Smooth muscle cell (in vitro differentiated cells): ENCODE data around the gene NATD1. TPM values are rescaled to one million over a fixed set of nuclear protein-coding genes. Genes with fewer than 3 reads are reported as not detected.

Source experiments
- DNase-seq: peaks from one replicate; lab custom pipeline; 2025; ENCODE audit not compliant: unreplicated experiment; lab: John Stamatoyannopoulos, UW
- H2AFZ ChIP-seq: fragments of 200-600 bp; sonication (generic); 2 replicates; pipeline ENCODE4 v1.6.0; 2016; ENCODE audit warnings: antibody characterized with exemption, low read depth, mild to moderate bottlenecking
- H3F3A ChIP-seq: fragments of 200-600 bp; sonication (generic); 2 replicates; pipeline ENCODE4 v1.6.0; 2017; ENCODE audit warnings: antibody characterized with exemption, low read depth
- H3K27ac ChIP-seq: fragments of 200-600 bp; sonication (generic); 2 replicates; pipeline ENCODE4 v1.5.1; 2016; ENCODE audit warnings: low read depth, mild to moderate bottlenecking
- H3K27me3 ChIP-seq: fragments of 200-600 bp; sonication (generic); 2 replicates; pipeline ENCODE4 v1.6.1; 2016; ENCODE audit warnings: low read depth, mild to moderate bottlenecking
- H3K36me3 ChIP-seq: fragments of 200-600 bp; sonication (generic); 2 replicates; pipeline ENCODE4 v1.5.1; 2016; ENCODE audit warnings: low read depth
- H3K4me1 ChIP-seq: fragments of 200-600 bp; sonication (generic); 2 replicates; pipeline ENCODE4 v1.5.1; 2016; ENCODE audit warnings: low read depth
- H3K4me2 ChIP-seq: fragments of 200-600 bp; sonication (generic); 2 replicates; pipeline ENCODE4 v1.6.0; 2016; ENCODE audit warnings: mild to moderate bottlenecking
- H3K4me3 ChIP-seq: fragments of 200-600 bp; sonication (generic); 2 replicates; pipeline ENCODE4 v1.5.1; 2016; ENCODE audit warnings: mild to moderate bottlenecking
- H3K79me2 ChIP-seq: fragments of 200-600 bp; sonication (generic); 2 replicates; pipeline ENCODE4 v1.6.0; 2016; ENCODE audit warnings: low read depth, mild to moderate bottlenecking
- H3K9ac ChIP-seq: fragments of 200-600 bp; sonication (generic); 2 replicates; pipeline ENCODE4 v1.6.0; 2016; ENCODE audit warnings: low read depth
- H3K9me3 ChIP-seq: fragments of 200-600 bp; sonication (generic); replicated peaks from 2 replicates; pipeline ENCODE4 v1.5.1; 2016; ENCODE audit warnings: low read depth
- H4K20me1 ChIP-seq: fragments of 200-600 bp; sonication (generic); 2 replicates; pipeline ENCODE4 v1.6.0; 2016; ENCODE audit warnings: low read depth
- WGBS: methylation state at CpG from one replicate; pipeline ENCODE4 v1.1.7; 2016; ENCODE audit warnings: low lambda C conversion rate; 5-methylcytosine and 5-hydroxymethylcytosine counted together
- polyA plus RNA-seq: library from polyadenylated mRNA; unstranded; fragments of >200 nt; fragmentation: Nextera tagmentation; extraction: Ambion mirVana; gene quantifications from 2 replicates; pipeline ENCODE4 v1.2.1, GENCODE V29; 2016
- small RNA-seq: library from RNA; depleted of rRNA; stranded (forward); fragments of <200 nt; gene quantifications from one replicate; pipeline ENCODE3, GENCODE V24; 2014
- total RNA-seq: library from RNA; depleted of rRNA; stranded (reverse); fragments of >200 nt; gene quantifications from 2 replicates; pipeline ENCODE4 v1.2.3, GENCODE V29; 2014
- TF ChIP-seq, protein P1 (sequence below): fragments of 200-600 bp; sonication (generic); IDR thresholded peaks from 2 replicates; pipeline ENCODE4 v1.5.1; 2017; ENCODE audit warnings: borderline replicate concordance, mild to moderate bottlenecking, antibody characterized with exemption; ENCODE audit not compliant: insufficient read depth, poor library complexity, severe bottlenecking

The NATD1 gene
- total and polyA plus RNA-seq, 2 experiments from 2014 or later = 2.2 to 2.7 TPM

DNA sequence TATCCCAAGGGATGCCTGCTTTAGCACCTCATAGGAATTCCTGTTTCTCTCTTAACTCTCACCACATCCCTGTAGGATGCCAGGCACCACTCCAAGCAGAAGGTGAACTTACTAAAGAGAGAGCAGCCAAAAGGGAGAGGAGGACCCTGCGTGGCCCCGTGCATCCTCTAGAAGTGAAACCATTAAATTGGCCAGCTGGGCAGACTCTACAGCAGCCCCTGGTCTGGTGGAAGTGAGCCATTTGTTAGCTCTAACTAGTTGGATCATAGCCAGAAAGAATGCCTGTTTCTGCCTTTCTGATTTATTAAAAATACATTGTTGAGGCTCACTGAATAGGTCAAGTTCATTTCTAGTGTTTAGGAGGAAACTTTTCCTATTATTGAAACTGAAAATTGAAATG lies 61.5 kb downstream of the NATD1 start:
- WGBS = 93% methylated on average over 2 of the region's 2 CpGs
- no peaks in the 10 kb centered on the region for H3K4me1 ChIP-seq
- DNase-seq = no peak
- no peak overlapping the region for H3K27ac ChIP-seq
- H3K79me2 ChIP-seq = peaks cover 3% of the 10 kb centered on the region
- H3K36me3 ChIP-seq = no peaks in the 10 kb centered on the region
- no peak overlapping the region for H2AFZ ChIP-seq
- TF ChIP-seq, protein P1, sequence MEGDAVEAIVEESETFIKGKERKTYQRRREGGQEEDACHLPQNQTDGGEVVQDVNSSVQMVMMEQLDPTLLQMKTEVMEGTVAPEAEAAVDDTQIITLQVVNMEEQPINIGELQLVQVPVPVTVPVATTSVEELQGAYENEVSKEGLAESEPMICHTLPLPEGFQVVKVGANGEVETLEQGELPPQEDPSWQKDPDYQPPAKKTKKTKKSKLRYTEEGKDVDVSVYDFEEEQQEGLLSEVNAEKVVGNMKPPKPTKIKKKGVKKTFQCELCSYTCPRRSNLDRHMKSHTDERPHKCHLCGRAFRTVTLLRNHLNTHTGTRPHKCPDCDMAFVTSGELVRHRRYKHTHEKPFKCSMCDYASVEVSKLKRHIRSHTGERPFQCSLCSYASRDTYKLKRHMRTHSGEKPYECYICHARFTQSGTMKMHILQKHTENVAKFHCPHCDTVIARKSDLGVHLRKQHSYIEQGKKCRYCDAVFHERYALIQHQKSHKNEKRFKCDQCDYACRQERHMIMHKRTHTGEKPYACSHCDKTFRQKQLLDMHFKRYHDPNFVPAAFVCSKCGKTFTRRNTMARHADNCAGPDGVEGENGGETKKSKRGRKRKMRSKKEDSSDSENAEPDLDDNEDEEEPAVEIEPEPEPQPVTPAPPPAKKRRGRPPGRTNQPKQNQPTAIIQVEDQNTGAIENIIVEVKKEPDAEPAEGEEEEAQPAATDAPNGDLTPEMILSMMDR = no peak
- H3K9ac ChIP-seq = no peak overlapping the region
- no peak overlapping the region for H3K4me2 ChIP-seq
- H3K27me3 ChIP-seq = no peaks in the 10 kb centered on the region
- H3K9me3 ChIP-seq = no peaks in the 10 kb centered on the region
- H3F3A ChIP-seq = no peaks in the 10 kb centered on the region
- no peak overlapping the region for H3K4me3 ChIP-seq
- H4K20me1 ChIP-seq = peaks cover 42% of the 10 kb centered on the region

DNA sequence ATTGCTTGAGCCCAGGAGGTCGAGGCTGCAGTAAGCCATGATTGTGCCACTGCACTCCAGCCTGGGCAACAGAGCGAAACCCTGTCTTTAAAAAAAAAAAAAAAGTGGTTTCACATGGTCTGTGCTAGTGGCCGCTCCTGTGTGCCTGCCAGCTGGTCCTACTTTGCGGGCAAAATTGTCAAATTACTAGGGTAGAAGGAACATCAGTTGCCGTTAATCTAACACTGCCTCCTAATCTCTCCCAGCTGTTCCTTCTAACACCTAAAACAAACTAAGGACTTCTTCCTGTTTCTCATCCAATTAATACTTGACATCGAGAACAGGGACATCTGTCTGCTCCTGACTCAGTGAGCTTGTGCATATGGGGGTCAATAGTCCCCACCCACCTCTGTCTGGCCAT lies 63.1 kb downstream of the NATD1 start:
- Histone ChIP-seq H3K9me3 (no peaks in the 10 kb centered on the region), H3K4me2 (no peak overlapping the region), H4K20me1 (peaks cover 25% of the 10 kb centered on the region), H2AFZ (no peak overlapping the region), H3K4me1 (no peaks in the 10 kb centered on the region), H3K36me3 (no peaks in the 10 kb centered on the region), H3K9ac (no peak overlapping the region), H3K79me2 (no peaks in the 10 kb centered on the region), H3K27ac (no peak overlapping the region), H3K27me3 (no peaks in the 10 kb centered on the region), H3F3A (no peaks in the 10 kb centered on the region), H3K4me3 (no peak overlapping the region)
- no peak for DNase-seq
- WGBS = 97% methylated on average over 6 of the region's 6 CpGs
- TF ChIP-seq, protein P1 = no peak

GRCh38 chr17:21189361-21189760 lies 63.8 kb downstream of the NATD1 start:
- Histone ChIP-seq H3F3A (no peaks in the 10 kb centered on the region), H4K20me1 (peaks cover 18% of the 10 kb centered on the region), H3K9ac (no peak overlapping the region), H3K36me3 (no peaks in the 10 kb centered on the region), H3K27ac (no peak overlapping the region), H3K79me2 (no peaks in the 10 kb centered on the region), H3K9me3 (no peaks in the 10 kb centered on the region), H3K4me3 (no peak overlapping the region), H3K27me3 (no peaks in the 10 kb centered on the region), H2AFZ (no peak overlapping the region), H3K4me2 (no peak overlapping the region), H3K4me1 (no peaks in the 10 kb centered on the region)
- TF ChIP-seq, protein P1 = no peak
- no peak for DNase-seq
- 98% methylated on average over 4 of the region's 4 CpGs for WGBS

Small RNAs within 50 kb of the gene (small RNA-seq; reads per million reads assigned to genes)
- gene RN7SL426P = not detected

Other genes with a start within 250 kb of the NATD1 start
- gene USP22, start 210.4 kb downstream of the NATD1 start, total RNA-seq = 136 and 151 TPM in 2 replicates
- gene USP22, start 210.4 kb downstream of the NATD1 start, polyA plus RNA-seq = 79.3 and 85.1 TPM in 2 replicates
- 27.9 and 32.5 TPM in 2 replicates for gene DHRS7B, start 126.4 kb downstream of the NATD1 start, total RNA-seq
- gene DHRS7B, start 126.4 kb downstream of the NATD1 start, polyA plus RNA-seq = 30.0 and 36.8 TPM in 2 replicates
- gene TMEM11, start 39.2 kb downstream of the NATD1 start, total RNA-seq = 23.1 and 24.0 TPM in 2 replicates
- 80.3 and 95.4 TPM in 2 replicates for gene TMEM11, start 39.2 kb downstream of the NATD1 start, polyA plus RNA-seq
- 14.2 and 14.8 TPM in 2 replicates for gene MAP2K3, start 31.3 kb upstream of the NATD1 start, total RNA-seq
- 53.8 and 58.4 TPM in 2 replicates for gene MAP2K3, start 31.3 kb upstream of the NATD1 start, polyA plus RNA-seq
- 0.04 TPM in 2 replicates for gene KCNJ12, start 122.9 kb upstream of the NATD1 start, total RNA-seq
- 0.18 and 1.0 TPM in 2 replicates for gene KCNJ12, start 122.9 kb upstream of the NATD1 start, polyA plus RNA-seq